Skeletal muscle tissue (tissue), 4 donors: ENCODE data around the gene G6PC1. TPM values are rescaled to one million over a fixed set of nuclear protein-coding genes. Genes with fewer than 3 reads are reported as not detected.
"Not testable (repeated sequence)": the region's sequence is repeated elsewhere in the genome, so short reads cannot be mapped to it uniquely, and the experiment has no call there.

Source experiments
- H3K27ac ChIP-seq: one replicate; pipeline ENCODE4 v1.7.0; 2013; ENCODE audit warnings: mild to moderate bottlenecking, low read depth, low read length, inconsistent platforms
- H3K27me3 ChIP-seq, 3 donors: one replicate each; pipeline ENCODE4 v1.7.0; 2013; ENCODE audit warnings: low read length in 3 of 3; ENCODE audit not compliant: control insufficient read depth in 3 of 3, insufficient read depth in 3 of 3
- H3K36me3 ChIP-seq, 3 donors: one replicate each; pipeline ENCODE4 v1.7.0; 2013; ENCODE audit warnings: low read length in 3 of 3; ENCODE audit not compliant: control insufficient read depth in 3 of 3, insufficient read depth in 3 of 3
- H3K4me1 ChIP-seq, 3 donors: one replicate each; pipeline ENCODE4 v1.7.0; 2013; ENCODE audit warnings: low read length in 3 of 3, mild to moderate bottlenecking in 3 of 3; ENCODE audit not compliant: control insufficient read depth in 3 of 3, insufficient read depth in 3 of 3
- H3K4me3 ChIP-seq, 3 donors: one replicate each; pipeline ENCODE4 v1.7.0; 2013; ENCODE audit warnings: low read length in 3 of 3
- H3K9ac ChIP-seq, 3 donors: one replicate each; pipeline ENCODE4 v1.7.0; 2013; ENCODE audit warnings: low read length in 3 of 3, mild to moderate bottlenecking in 3 of 3, moderate library complexity in 2 of 3, low read depth in 1 of 3
- H3K9me3 ChIP-seq, 3 donors: one replicate each; pipeline ENCODE4 v1.7.0; 2013; ENCODE audit warnings: low read length in 3 of 3; ENCODE audit not compliant: control insufficient read depth in 3 of 3
- total RNA-seq: library from RNA; depleted of rRNA; stranded (reverse); fragments of >200 nt; gene quantifications from one replicate; pipeline ENCODE4 v1.2.3, GENCODE V29; 2014
- donor health status: Osteomylitis.

The G6PC1 gene
- total RNA-seq, 1 donor from 2014 or later = not detected

- peaks cover 0 to 4% (median 2%) of the 10 kb centered on the region in 3 donors for H3K9me3 ChIP-seq
- no peak overlapping the region for H3K9ac ChIP-seq
- H3K27ac ChIP-seq = no peak overlapping the region
- peaks cover 0 to 1% (median 0%) of the 10 kb centered on the region in 3 donors for H3K27me3 ChIP-seq
- no peaks in the 10 kb centered on the region for H3K36me3 ChIP-seq
- no peak overlapping the region for H3K4me3 ChIP-seq
- no peaks in the 10 kb centered on the region for H3K4me1 ChIP-seq
Measured at GRCh38 chr17:42872251-42872965, 28.2 kb upstream of the G6PC1 start.

- Histone ChIP-seq H3K9ac (no peak overlapping the region), H3K9me3 (peaks cover 0 to 4% (median 2%) of the 10 kb centered on the region in 3 donors), H3K36me3 (no peaks in the 10 kb centered on the region), H3K27me3 (peaks cover 0 to 6% (median 0%) of the 10 kb centered on the region in 3 donors), H3K4me3 (no peak overlapping the region), H3K4me1 (no peaks in the 10 kb centered on the region), H3K27ac (no peak overlapping the region)
Measured at GRCh38 chr17:42873315-42873714, 27.3 kb upstream of the G6PC1 start.

GRCh38 chr17:42873932-42874695 lies 26.5 kb upstream of the G6PC1 start:
- not testable (repeated sequence) for H3K4me1 ChIP-seq, H3K9me3 ChIP-seq, H3K27ac ChIP-seq, H3K9ac ChIP-seq, H3K36me3 ChIP-seq, H3K4me3 ChIP-seq
- H3K27me3 ChIP-seq = peaks cover 0 to 11% (median 0%) of the 10 kb centered on the region in 3 donors

- Histone ChIP-seq H3K36me3 (no peaks in the 10 kb centered on the region), H3K4me3 (no peak overlapping the region), H3K27ac (no peak overlapping the region), H3K9me3 (no peaks in the 10 kb centered on the region), H3K27me3 (peaks cover 0 to 11% (median 0%) of the 10 kb centered on the region in 3 donors), H3K4me1 (no peaks in the 10 kb centered on the region), H3K9ac (no peak overlapping the region)
Measured at GRCh38 chr17:42877037-42877436, 23.6 kb upstream of the G6PC1 start.

- H3K27me3 ChIP-seq = peaks cover 0 to 11% (median 0%) of the 10 kb centered on the region in 3 donors
- no peak overlapping the region for H3K9ac ChIP-seq
- H3K4me3 ChIP-seq = no peak overlapping the region
- H3K27ac ChIP-seq = no peak overlapping the region
- no peaks in the 10 kb centered on the region for H3K36me3 ChIP-seq
- H3K9me3 ChIP-seq = no peaks in the 10 kb centered on the region
- H3K4me1 ChIP-seq = no peaks in the 10 kb centered on the region
Measured at GRCh38 chr17:42878123-42878880, 22.3 kb upstream of the G6PC1 start.

- Histone ChIP-seq H3K4me1 (no peaks in the 10 kb centered on the region), H3K4me3 (no peak overlapping the region), H3K36me3 (no peaks in the 10 kb centered on the region), H3K9ac (no peak overlapping the region), H3K27me3 (peaks cover 0 to 11% (median 0%) of the 10 kb centered on the region in 3 donors), H3K27ac (no peak overlapping the region), H3K9me3 (no peaks in the 10 kb centered on the region)
Measured at GRCh38 chr17:42878924-42879595, 21.5 kb upstream of the G6PC1 start.

- Histone ChIP-seq H3K4me3 (no peak overlapping the region), H3K9me3 (no peaks in the 10 kb centered on the region), H3K4me1 (no peaks in the 10 kb centered on the region), H3K27ac (no peak overlapping the region), H3K36me3 (no peaks in the 10 kb centered on the region), H3K27me3 (peaks cover 0 to 11% (median 0%) of the 10 kb centered on the region in 3 donors), H3K9ac (no peak overlapping the region)
Measured at GRCh38 chr17:42879596-42879985, 21.0 kb upstream of the G6PC1 start.

GRCh38 chr17:42880776-42881310 lies 19.8 kb upstream of the G6PC1 start:
- H3K27ac ChIP-seq = no peak overlapping the region
- H3K36me3 ChIP-seq = no peaks in the 10 kb centered on the region
- H3K9ac ChIP-seq = no peak overlapping the region
- H3K27me3 ChIP-seq = peaks cover 0 to 11% (median 0%) of the 10 kb centered on the region in 3 donors
- no peaks in the 10 kb centered on the region for H3K4me1 ChIP-seq
- H3K9me3 ChIP-seq = no peaks in the 10 kb centered on the region
- H3K4me3 ChIP-seq = no peak overlapping the region

- not testable (repeated sequence) for H3K4me3 ChIP-seq, H3K4me1 ChIP-seq, H3K36me3 ChIP-seq, H3K9ac ChIP-seq, H3K9me3 ChIP-seq, H3K27ac ChIP-seq
- H3K27me3 ChIP-seq = peaks cover 0 to 11% (median 0%) of the 10 kb centered on the region in 3 donors
Measured at GRCh38 chr17:42881706-42882105, 18.9 kb upstream of the G6PC1 start.
